Upper lobe of right lung (tissue), 1 donor: Measurements from ENCODE around the gene CAPNS2. TPM values are rescaled to one million over a fixed set of nuclear protein-coding genes. Genes with fewer than 3 reads are reported as not detected.
A peak's percentile ranks its signal among the peaks of the same experiment; 100 is the strongest.

Experiments
- ATAC-seq: fragments of 200-7000 bp; cut with Tn5 transposase; one replicate; pipeline ENCODE4 v1.9.1; 2020; ENCODE audit warnings: mild to moderate bottlenecking, moderate library complexity
- DNase-seq: peaks from one replicate; pipeline ENCODE4 v3.0.0-alpha.2; 2020
- H3K27ac ChIP-seq: fragments of 200-600 bp; one replicate; pipeline ENCODE4 v1.8.0; 2022
- H3K27me3 ChIP-seq: fragments of 200-600 bp; one replicate; pipeline ENCODE4 v1.8.0; 2022; ENCODE audit warnings: mild to moderate bottlenecking
- H3K36me3 ChIP-seq: fragments of 200-600 bp; one replicate; pipeline ENCODE4 v1.8.0; 2022
- H3K4me1 ChIP-seq: fragments of 200-600 bp; one replicate; pipeline ENCODE4 v1.8.0; 2022
- H3K4me3 ChIP-seq: fragments of 200-600 bp; one replicate; pipeline ENCODE4 v1.8.0; 2022; ENCODE audit warnings: mild to moderate bottlenecking
- H3K9me3 ChIP-seq: fragments of 200-600 bp; one replicate; pipeline ENCODE4 v1.8.0; 2022
- CTCF ChIP-seq: fragments of 200-600 bp; IDR thresholded peaks from one replicate; pipeline ENCODE4 v1.8.0; 2022; ENCODE audit warnings: antibody characterized with exemption
- intact Hi-C: fragments of 100-400 bp; cut with DNase I; formaldehyde crosslinking; loops from one replicate; pipeline ENCODE4 v1.11.0; 2022
- total RNA-seq: library from RNA; stranded (reverse); fragmentation: NEBNext Ultra II Directional; extraction: Animal tissue kit (Norgen Biotek cat#: 25700); gene quantifications from one replicate; pipeline ENCODE4 v1.2.1, GENCODE V29; 2021
- donor health status: DM: no; HTN: yes; CAD: no; lungs with severe emphysema.

Gene CAPNS2
- total RNA-seq, 1 donor from 2014 or later: 0.67 TPM

GRCh38 chr16:55530316-55530856, 36.1 kb upstream of the CAPNS2 start:
- ATAC-seq (no peak), DNase-seq (no peak)
- H3K9me3 ChIP-seq: no peaks in the 10 kb centered on the region
- H3K27me3 ChIP-seq: no peaks in the 10 kb centered on the region
- no peak overlapping the region for H3K4me3 ChIP-seq
- TF ChIP-seq CTCF: no peak
- intact Hi-C loops: no loop called here
- no peak overlapping the region for H3K27ac ChIP-seq
- no peaks in the 10 kb centered on the region for H3K4me1 ChIP-seq
- H3K36me3 ChIP-seq: no peaks in the 10 kb centered on the region

GRCh38 chr16:55532227-55532626, 34.3 kb upstream of the CAPNS2 start:
- H3K27ac ChIP-seq: no peak overlapping the region
- no peaks in the 10 kb centered on the region for H3K27me3 ChIP-seq
- H3K9me3 ChIP-seq: no peaks in the 10 kb centered on the region
- DNase-seq (no peak), ATAC-seq (no peak)
- H3K4me3 ChIP-seq: no peak overlapping the region
- H3K4me1 ChIP-seq: no peaks in the 10 kb centered on the region
- H3K36me3 ChIP-seq: no peaks in the 10 kb centered on the region
- no peak for TF ChIP-seq CTCF
- intact Hi-C loops: no loop called here

- Histone ChIP-seq H3K4me3 (no peak overlapping the region), H3K4me1 (no peaks in the 10 kb centered on the region), H3K27ac (no peak overlapping the region), H3K27me3 (no peaks in the 10 kb centered on the region), H3K36me3 (no peaks in the 10 kb centered on the region), H3K9me3 (no peaks in the 10 kb centered on the region)
- DNase-seq (no peak), ATAC-seq (peak; percentile 63)
- no peak for TF ChIP-seq CTCF
- intact Hi-C loops: no loop called here
Observed at GRCh38 chr16:55534756-55535155, 31.7 kb upstream of the CAPNS2 start.

GRCh38 chr16:55539049-55539448, 27.4 kb upstream of the CAPNS2 start:
- Histone ChIP-seq H3K27ac (no peak overlapping the region), H3K4me3 (no peak overlapping the region), H3K4me1 (no peaks in the 10 kb centered on the region), H3K9me3 (no peaks in the 10 kb centered on the region), H3K27me3 (no peaks in the 10 kb centered on the region), H3K36me3 (no peaks in the 10 kb centered on the region)
- no peak for ATAC-seq
- intact Hi-C loops: no loop called here
- DNase-seq: no peak
- TF ChIP-seq CTCF: no peak

- intact Hi-C loops: no loop called here
- no peaks in the 10 kb centered on the region for H3K36me3 ChIP-seq
- no peaks in the 10 kb centered on the region for H3K4me1 ChIP-seq
- DNase-seq: no peak
- no peaks in the 10 kb centered on the region for H3K9me3 ChIP-seq
- no peaks in the 10 kb centered on the region for H3K27me3 ChIP-seq
- ATAC-seq: no peak
- TF ChIP-seq CTCF: no peak
- no peak overlapping the region for H3K27ac ChIP-seq
- no peak overlapping the region for H3K4me3 ChIP-seq
Observed at GRCh38 chr16:55539488-55539887, 27.0 kb upstream of the CAPNS2 start.

- no peaks in the 10 kb centered on the region for H3K9me3 ChIP-seq
- H3K4me3 ChIP-seq: no peak overlapping the region
- DNase-seq: no peak
- no peak for TF ChIP-seq CTCF
- H3K4me1 ChIP-seq: no peaks in the 10 kb centered on the region
- no peaks in the 10 kb centered on the region for H3K27me3 ChIP-seq
- H3K36me3 ChIP-seq: no peaks in the 10 kb centered on the region
- H3K27ac ChIP-seq: no peak overlapping the region
- intact Hi-C loops: no loop called here
- no peak for ATAC-seq
Observed at GRCh38 chr16:55540221-55540620, 26.3 kb upstream of the CAPNS2 start.
